Stimulated activated CD8-positive, alpha-beta memory T cell treated with anti-CD3 and anti-CD28 coated beads, Interleukin-4, amount 100 ng/mL, for 48 hours (primary cell): ENCODE measurements around the gene PML.

Experiments used
- DNase-seq: peaks from one replicate; pipeline ENCODE4 v3.0.0-alpha.2; 2020

The PML gene

DNA sequence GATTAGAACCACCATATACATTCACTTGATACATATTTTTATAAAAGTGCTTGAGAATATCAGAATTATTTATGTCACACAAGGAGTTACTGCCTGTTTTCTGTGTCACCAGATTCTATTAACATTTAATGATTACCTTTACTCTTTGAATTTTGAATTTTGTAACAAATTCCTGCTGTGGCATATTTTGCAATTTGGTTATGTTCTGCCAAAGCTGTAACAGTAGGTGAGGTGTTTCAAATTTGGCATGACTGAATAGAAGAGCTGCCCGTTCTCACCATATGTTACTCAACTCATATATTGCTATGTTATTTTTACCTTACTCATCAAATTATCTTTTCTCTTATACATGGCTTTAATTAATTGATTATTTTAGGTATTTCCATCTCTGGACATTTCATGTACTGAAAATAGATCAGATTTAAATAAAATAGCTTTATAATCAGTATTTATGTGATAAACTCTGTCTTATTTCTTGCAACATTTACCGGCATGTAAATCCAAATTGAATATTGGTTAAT is 18.9 kb downstream of the PML start:
- DNase-seq, result no peak

DNA sequence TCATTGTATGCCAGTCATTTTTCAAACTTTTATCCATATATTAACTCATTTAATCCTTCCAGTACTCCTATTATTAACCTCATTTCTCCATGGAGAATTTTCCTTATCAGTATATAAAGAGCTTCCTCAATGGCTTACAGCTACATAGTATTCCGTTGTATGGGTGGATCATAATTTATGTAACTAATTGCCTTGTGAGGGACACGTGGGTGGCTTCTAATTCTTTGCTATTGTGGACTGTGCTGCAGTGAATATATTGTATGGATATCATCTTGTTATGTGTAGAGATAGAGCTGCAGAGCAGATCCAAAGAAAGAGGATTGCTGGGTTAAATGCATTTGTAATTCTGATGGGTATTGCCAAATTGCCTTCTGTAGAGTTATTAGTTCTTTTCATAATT is 25.2 kb downstream of the PML start:
- no peak for DNase-seq

DNA sequence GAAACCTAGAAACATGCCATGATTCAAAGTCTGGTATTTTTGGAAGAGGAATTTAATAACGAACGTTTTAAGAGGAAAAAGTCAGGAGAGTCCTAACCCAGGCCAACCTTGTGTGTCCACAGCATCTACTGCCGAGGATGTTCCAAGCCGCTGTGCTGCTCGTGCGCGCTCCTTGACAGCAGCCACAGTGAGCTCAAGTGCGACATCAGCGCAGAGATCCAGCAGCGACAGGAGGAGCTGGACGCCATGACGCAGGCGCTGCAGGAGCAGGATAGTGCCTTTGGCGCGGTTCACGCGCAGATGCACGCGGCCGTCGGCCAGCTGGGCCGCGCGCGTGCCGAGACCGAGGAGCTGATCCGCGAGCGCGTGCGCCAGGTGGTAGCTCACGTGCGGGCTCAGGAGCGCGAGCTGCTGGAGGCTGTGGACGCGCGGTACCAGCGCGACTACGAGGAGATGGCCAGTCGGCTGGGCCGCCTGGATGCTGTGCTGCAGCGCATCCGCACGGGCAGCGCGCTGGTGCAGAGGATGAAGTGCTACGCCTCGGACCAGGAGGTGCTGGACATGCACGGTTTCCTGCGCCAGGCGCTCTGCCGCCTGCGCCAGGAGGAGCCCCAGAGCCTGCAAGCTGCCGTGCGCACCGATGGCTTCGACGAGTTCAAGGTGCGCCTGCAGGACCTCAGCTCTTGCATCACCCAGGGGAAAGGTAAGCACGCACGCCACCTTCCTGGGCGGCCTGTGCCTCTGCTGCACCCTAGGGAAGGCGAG is 28.4 kb downstream of the PML start:
- DNase-seq, result no peak

DNA sequence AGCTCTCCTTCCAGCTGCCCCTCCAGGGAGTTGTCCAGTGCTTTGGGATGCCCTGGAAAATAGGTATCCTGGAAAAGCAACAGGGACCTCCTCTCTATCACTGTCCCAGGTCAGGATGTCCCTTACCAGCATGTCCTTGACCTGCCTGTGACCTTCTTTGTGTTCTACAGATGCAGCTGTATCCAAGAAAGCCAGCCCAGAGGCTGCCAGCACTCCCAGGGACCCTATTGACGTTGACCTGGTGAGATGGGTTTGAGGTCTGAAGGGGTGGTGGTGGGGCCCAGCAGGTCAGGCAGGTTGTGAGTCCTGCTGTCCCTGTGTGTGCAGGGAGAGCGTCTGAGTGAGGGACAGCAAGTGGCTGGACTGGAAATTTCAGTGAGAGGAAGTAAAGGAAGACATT is 30.2 kb downstream of the PML start:
- no peak for DNase-seq

DNA sequence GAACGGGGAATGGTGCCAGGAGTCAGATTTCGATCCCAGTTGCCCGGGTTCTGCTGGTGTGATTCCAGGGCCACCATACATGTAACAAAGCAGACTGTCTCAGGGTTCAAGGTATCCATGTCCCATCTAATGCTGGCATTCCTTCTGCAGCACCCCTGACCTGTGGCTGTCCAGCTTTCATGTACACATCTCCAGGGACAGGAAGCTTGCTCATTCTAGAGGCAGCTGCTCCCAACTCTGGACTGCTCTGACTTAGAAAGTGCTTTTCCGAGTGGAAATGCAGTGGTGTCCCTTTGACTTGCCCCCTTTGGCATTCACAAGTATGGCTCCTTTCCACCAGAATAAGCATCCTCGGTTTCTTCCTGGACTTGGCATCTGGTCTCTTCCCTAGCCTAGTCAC is 30.9 kb downstream of the PML start:
- no peak for DNase-seq

DNA sequence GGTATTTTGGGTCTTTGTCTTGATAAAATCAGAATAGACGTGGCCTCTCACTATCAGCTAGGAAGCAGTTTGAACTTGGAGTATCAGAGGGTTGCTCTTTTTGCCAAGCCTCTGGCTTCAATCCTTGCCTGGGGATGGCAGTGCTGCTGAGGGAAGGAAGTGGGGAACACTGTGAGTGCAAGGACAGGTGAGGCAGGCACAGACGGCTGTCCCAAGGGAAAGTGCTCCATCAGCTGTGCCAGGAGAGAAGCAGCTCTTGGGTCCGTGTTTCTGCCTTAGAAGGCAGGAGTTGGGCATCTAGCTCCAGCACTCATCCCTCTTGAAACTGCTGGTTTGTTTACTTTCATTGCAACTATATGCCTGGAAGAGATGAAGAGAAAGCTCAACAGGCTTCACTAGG is 33.2 kb downstream of the PML start:
- DNase-seq, result no peak

DNA sequence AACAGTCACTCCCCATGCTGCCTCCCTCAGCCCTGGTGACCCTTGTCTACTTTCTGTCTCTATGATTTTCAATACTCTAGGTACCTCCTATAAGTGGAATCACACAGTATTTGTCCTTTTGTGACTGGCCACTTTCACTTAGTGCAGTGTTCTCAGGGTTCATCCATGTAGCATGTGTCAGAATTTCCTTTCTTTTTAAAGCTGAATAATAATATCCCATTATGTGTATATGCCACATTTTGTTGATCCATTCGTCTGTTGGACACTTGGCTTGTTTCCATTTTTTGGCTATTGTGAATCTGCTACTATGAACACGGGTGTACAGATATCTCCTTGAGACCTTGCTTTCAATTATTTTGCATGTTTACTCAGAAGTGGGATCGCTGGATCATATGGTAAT is 34.1 kb downstream of the PML start:
- no peak for DNase-seq

DNA sequence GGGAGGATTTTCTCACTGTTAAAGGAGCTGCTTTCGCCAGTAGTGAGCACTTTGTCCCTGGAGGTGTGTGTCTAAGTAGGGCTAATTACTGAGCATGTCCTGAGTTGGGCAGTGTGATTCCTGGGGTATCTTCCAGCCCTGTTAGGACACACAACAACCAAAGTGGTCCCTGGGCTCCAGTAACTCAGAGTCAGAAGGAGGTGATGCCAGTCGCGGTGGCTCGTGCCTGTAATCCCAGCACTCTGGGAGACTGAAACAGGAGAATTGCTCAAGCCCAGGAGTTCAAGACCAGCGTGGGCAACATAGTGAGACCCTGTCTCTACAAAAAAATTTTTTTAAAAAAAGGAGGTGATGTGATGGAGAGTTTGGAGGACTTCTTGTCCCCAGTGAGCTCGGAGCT is 37.5 kb downstream of the PML start:
- DNase-seq, result no peak

DNA sequence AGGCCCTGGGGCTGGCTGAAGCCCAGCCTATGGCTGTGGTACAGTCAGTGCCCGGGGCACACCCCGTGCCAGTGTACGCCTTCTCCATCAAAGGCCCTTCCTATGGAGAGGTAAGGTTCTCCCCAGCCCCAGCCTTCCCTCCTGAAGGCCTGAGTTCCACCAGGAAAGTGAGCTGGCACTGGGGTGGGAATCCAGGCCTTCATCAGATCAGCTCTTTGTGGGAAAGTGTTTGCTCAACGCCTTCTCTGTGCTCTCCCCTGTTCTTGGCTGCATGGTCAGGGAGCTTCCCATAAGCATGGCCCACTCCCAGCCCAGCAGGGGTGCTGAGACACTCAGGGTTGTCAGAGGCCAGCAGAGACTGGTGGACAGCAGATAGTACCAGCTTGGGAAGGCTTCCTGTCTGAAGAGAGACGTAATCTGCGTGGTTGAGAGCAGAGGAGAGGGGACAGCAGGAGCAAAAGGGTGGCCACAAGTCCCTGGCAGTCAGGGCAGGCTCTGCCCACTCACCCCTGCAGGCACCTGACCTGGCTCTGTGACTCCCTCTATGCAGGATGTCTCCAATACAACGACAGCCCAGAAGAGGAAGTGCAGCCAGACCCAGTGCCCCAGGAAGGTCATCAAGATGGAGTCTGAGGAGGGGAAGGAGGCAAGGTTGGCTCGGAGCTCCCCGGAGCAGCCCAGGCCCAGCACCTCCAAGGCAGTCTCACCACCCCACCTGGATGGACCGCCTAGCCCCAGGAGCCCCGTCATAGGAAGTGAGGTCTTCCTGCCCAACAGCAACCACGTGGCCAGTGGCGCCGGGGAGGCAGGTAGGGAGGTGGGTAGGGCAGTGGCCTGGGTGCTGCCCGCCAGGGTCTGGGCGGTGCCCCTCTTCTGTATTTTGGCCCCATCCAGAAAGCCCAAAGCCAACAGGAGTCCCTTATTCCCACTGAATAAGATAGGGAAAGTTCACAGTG is 38.4 kb downstream of the PML start:
- no peak for DNase-seq

DNA sequence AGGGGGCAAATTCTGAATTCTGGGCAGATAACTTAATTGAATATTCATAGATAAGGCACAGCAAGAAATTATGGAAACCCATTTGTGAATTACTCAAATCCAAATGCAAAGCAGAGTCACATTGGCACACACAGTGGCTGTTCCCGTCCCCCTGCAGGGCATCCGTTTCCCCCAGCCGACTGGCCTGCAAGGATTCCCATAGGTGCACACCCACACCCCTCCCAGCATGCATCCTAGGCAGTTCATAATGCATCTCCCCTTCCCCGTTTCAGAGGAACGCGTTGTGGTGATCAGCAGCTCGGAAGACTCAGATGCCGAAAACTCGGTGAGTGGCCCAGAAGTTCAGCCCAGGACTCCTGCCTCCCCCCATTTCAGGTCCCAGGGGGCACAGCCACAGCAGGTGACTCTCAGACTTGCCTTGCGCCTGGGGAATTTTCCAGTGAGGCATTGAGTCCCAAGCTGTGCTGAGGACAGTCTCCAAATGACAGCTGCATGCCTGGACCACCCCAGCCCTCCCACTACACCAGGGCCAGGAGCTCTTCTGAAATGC is 39.8 kb downstream of the PML start:
- DNase-seq, result no peak

DNA sequence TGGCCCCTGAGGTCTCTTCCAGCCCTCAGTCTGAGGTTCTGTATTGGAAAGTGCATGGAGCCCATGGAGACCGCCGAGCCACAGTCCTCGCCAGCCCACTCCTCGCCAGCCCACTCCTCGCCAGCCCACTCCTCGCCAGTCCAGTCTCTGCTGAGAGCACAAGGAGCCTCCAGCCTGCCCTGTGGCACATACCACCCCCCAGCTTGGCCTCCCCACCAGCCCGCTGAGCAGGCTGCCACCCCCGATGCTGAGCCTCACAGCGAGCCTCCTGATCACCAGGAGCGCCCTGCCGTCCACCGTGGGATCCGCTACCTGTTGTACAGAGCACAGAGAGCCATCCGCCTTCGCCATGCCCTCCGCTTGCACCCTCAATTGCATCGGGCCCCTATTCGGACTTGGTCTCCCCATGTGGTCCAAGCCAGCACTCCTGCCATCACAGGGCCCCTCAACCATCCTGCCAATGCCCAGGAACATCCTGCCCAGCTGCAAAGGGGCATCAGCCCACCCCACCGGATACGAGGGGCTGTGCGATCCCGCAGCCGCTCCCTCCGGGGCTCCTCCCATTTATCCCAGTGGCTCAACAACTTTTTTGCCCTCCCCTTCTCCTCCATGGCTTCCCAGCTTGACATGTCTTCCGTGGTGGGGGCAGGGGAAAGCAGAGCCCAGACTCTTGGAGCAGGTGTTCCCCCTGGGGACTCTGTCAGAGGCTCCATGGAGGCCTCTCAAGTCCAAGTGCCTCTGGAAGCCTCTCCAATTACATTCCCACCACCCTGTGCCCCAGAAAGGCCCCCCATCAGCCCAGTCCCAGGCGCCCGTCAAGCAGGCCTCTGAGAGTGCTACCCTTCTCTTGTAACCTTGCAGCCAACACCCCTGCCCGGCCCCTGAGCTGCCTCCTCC is 40.9 kb downstream of the PML start:
- DNase-seq, result no peak

DNA sequence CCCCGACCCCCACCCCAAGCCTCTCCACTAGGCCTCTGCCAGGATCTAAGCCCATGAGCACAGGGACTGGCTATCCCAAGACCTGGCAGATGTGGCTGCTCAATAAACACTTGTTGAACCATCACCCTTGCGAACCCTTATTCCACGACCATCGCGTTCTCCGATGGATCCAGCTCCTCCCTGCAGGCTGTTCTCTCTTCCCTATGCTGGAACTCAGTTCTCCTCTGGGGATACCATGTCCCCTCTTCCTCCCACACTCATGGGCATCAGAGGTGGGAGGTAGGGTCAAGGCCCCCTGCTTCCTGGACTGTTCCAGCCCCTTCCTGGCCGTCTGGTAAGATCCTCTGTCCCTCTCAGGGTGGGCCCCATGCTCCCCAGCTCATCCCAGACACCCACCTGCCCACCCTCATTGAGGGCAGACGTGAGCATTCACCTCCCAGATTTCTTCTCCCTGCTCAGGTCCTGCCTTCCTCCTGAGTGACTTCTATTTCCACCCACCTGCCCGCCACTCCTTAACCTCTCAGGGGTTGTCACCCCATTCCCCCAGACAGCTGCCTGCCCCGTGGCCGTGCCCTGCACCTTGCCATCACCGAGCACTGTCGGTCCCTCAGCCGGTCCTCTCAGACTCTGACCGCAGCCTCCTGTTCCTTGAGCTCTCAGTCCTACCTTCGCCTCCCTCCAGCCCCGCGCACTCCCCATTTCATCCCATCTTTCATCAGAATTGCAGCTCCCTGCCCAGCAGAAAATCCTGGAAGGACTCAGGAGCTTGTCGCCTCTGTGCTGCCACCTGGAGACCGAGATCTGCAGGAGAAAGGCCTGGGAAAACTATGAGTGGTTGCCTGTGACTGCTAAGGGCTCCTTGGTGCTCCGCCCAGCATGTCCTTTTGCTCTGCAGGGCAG is 42.0 kb downstream of the PML start:
- no peak for DNase-seq

DNA sequence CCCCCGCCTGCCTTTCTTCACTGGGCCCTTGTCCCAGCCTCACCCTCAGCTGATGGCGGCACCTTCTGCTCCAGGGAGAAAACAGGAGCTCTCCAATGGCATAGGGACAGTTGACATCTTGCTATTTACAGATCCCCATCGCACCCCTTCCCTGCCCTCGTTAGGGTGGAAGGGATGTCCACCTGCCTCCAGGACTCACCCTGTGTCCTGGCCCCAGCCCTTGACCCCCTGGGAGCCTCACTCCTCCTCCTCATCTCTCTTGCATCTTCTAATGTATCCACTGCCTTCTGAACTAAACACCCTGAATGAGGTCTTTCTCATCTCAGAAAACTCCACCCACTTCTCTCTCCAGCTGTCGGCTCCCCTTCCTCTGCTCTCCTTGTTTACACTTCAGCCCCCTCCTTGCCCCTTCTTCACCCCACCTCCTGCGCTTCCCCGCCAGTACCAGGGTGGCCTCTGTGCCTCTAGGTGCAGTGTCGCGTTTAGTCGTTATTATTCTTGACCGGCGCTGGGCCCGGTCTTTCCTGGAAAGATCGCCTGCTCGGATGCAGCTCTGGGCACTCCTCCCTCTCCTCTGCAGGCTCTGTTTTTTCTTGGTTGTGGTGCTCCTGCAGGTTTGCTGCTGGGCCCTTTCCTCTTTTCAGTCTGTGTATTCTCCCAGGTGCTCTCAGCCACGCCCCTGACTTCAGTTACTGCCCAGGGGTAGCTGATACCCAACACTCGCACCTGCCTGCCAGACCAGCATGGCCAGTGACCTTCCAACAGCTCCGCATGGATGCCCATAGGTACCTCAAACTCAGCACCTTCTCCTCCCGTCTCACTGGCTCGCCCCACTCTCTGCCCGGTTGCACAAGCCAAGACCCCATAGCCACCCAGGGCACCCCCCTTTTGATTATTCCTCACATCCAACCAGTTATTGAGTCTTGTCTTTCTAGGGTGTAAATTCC is 42.9 kb downstream of the PML start:
- DNase-seq, result no peak

DNA sequence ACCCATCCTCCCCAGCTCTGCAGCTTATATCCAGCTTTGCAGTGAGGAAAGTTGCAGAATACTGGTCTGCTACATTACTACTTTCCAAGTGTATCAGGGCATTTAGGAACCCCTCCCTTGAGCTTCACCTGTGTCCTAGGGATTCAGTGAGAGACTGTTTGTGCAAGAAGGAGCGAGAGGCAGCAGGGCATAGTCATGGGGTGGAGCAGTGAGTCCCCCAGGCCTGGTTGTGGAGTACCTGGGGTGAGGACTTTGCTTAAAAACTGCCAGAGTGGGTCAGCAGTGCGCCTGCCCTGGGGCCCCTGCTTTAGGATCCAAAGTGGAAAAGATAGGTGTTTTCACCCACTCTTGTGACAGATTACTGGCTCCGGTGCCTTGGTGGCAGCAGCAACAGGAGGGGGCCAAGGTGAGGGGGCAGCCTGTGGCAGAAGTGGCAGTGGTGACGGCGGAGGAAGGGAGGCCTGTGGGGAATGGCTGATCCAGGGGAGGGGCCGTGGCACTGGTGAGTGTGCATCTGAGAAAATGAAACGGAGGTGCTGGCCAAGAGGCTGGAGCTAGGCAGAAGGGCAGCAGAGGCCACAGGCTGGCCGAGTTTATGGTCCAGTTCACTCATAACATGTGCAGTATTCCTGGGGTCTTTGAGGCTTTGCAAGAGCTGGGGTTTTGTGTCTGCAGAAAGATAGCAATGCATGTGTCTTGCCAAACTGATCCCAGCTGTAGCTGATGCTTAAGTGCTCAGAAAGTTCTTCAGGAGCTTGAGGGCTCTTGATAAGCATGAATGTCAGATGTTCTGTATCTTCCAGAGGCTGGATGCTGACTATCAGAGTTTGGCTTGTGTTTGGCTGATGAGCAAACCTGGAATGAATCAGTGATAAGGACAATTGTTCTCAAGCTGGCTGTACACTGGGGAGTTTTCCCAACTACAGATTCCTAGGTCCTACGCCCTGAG is 44.5 kb downstream of the PML start:
- DNase-seq, result no peak

DNA sequence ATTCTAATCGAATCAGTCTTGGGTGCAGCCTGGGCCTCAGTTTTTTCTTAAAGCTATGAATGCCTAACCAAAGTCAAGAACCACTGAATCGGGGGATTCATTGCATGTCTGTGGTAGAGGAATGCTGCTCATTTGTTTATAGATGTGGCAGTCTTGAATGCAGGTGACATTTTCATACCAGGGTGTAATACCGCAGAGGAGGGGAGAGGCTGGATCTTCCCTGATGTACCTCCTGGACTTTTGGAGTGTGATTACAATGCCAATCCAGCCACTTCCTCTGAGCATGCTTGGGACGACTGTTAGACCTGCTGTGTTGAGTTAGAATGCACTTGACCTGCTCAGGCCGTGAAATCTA is 45.1 kb downstream of the PML start:
- DNase-seq, result no peak

DNA sequence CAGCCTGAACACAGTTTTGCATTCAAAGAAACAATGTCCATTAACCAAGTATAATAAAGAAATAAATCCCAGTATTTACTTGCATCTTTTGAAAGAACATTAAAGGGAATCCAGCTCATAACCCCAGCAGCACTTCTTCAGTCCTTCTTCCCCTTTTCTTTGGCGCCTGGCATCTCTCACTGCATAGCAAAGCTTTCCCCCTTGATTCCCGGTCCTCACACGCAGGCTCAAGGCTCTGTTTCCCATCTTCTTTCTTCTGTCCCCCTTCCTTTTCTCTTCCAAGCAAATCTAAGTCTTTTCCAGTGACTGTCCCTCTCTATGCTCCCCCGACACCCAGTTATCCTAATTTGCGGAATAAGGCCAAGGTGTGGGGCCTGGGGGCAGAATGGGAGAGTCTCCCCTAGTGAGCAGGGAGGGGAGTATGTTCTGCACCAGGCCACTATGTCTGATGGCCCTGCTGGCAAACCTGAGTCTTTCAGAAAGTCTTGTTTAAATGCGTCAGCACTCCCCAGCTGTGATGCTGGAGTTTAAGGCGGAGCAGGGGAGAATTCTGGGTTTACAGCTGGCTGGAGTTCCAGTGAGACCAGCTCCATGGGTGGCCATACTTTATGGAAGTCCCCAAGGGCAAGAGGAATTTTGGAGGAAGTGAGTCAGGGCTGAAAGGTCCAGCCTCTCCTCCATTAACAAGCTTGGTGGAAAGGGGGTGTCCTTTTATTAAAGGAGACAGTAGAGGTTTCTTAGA is 45.8 kb downstream of the PML start:
- DNase-seq, result no peak

DNA sequence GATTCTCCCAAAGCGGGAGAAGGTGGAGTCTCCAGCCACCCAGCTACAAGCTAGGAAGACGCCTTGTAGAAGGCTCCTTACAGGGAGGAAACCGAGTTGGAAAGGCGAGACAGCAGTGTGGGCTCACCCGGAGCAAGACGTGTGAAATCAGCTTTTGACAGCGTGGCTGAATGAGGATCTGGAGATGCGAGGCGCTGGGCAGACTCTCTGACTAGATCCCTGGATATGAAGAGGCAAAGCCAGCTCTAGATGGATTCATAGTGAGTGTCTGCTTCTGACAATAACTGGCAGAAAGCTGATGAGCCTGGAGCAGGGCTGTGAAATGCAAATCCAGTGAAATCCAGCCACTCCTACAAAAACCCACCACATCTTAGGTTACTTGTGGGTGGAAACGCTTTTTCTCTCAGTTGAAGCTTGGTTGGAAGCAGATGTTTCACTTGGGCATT is 46.8 kb downstream of the PML start:
- no peak for DNase-seq

DNA sequence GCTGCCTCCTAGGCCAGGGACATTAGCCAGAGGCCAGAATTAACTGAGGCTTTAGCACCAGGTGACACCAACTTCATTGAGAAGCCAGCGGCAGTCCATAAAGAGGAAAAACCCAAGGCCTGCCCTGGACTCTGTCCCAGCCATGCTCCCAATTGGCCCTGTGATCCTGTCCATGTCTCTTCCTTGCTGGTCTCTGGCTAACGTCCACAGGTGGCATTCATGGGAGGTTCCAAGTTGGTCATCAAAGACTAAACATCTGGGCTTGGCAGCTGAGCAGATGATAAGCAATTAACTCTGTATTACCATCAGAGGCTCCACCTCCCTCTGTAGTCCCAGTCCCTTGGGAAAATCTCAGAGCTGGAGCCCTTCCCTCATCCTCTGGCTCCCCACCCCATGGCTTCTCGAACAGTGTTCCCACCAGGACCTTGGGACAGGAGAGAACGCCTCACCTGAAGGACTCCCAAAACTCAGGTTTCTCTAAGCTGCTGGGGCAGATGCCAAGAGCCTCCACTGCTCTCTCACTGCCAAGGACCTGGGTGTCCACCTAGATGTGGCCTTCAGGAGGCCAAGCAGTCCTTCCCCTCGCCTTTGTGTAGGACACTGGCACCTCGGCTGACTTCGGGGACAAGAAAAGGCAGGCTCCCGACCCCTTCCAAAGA is 47.4 kb downstream of the PML start:
- DNase-seq, result no peak
